CD4-positive, alpha-beta T cell treated with Interleukin-4 for 4 hours (primary cell): ENCODE results near the gene MORC2.

Experiments used
- DNase-seq: peaks from one replicate; pipeline ENCODE4 v3.0.0-alpha.2; 2020

Gene MORC2

DNA sequence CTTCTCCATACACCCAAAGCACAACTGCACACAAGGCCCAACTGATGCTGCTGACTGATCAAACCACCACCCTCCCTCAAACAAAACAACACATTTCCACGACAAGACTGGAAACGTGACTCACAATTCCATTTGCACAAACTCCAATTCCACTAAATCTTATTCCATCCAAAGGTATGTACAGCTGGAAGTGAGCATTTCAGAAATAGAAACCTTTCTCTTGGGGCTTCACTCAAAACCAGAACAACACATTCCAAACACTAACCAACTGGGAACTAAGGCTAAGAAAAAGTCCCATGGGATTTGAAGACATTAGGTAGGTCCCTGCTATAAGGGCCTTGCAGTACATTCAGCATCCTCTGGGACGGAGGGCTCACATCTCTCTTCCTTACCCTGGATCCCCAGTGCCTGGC lies 19.6 kb downstream of the MORC2 start:
- no peak for DNase-seq

DNA sequence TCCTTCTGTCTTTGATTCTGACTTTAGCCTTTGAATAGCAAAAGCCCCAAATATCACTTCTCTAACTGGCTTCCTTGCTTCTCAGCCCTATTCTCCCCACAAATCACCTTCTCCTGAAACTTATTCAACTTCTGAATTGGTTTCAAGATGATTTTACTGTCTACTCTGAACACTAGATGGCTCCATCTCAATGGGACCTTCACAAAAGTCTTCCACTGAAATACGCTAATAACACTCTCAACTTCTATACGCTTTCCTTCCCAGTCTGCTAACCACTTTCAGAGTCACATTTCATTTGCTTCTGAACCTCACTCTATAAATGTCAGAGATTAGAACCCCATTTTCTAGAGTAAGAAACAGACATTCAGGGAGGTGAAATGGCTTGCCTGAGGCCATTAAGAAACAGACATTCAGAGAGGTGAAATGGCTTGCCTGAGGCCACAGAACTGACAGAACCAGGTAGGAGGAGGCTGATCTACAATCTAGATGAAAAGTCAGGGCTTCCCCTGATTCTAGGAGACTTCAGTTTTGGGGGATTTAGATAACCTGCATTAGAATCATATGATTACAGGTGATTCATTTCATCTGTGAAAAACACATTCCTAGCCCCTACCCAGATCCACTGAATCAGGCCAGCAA lies 20.6 kb downstream of the MORC2 start:
- DNase-seq: peak; percentile 52

DNA sequence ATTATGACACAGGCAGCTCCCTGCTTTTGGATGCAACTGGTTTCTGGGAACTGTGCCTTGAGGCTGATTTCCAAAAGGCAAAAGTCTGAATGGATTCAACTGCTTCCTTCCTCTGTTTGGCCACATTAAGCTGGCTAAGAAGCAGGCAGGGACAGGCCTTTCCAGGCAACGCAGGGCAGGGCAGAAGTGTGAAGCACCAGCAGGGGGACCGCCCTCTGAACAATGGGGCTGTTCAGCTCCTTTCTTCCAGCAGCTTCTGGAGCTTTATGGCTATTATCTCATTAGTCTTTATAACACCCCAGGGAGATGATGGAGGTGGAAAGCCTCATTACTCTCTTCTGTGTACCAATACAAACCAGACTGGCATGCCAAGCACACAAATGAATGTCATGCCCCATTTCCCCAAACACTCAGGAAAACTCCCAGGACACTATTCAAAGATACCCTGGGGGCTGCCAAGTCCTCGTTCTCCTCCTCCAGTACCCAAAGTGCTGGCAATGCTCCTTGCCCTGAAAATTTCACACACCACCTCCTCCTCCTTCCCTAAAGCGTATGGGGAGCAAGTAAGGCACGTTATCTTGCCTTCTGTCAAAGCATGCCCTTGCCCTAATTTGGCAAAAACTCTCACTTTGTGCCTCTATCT lies 21.3 kb downstream of the MORC2 start:
- no peak for DNase-seq

DNA sequence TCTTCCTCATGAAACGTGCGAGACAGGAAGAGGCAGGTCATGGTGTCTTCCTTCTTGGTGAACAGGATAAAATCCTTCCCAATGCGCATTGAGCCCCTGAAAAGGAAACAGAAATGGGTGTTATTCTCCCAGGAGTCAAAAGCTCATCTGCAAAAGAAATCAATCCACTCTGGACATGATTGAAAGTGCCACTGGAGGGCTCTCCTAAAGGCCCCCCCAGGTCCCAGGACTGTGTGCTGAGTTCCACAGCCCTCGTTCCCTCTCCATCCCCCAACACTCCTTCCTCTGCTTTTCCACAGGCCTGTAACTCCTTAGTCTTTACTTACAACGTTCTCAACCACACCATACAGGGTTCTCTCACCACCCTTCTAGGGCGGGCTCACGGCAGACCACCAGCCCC lies 22.2 kb downstream of the MORC2 start:
- DNase-seq: no peak

DNA sequence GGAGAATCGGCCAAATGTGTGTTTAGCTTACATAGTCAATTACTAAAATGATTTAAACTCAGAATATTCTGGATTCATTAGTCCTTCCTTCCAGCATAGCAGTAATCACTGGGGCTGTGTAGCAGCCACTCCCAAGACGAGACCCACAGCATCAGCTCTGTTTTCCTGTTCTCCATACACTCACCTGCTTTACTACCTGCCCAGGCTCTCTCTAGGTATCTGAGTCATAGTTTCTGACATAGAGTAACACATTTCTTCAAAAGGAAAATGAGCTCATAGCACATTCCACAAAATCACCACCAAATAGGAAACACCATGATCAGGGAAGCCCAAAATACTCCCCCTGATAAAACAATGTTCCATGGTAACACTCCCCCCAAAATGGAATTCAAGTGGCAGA lies 22.9 kb downstream of the MORC2 start:
- DNase-seq: no peak

DNA sequence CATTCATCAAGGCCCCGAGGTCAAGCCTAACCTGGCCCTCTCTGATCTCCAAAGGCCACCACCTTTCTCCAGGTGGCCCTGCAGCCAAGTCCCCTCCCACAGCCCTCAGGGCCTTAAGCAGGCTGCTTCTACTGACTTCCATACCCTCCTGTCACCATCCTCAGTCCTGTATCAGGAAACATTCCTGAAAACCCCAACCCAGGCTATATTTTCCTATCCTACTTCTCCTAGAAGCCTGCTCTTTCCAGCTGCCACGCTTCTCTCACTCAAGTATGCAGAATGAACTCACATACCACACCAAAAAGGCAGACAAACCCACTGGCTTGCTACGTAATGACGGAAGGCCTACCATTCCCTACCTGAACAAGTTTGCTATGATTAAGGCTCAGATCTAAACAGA lies 23.6 kb downstream of the MORC2 start:
- DNase-seq: no peak

DNA sequence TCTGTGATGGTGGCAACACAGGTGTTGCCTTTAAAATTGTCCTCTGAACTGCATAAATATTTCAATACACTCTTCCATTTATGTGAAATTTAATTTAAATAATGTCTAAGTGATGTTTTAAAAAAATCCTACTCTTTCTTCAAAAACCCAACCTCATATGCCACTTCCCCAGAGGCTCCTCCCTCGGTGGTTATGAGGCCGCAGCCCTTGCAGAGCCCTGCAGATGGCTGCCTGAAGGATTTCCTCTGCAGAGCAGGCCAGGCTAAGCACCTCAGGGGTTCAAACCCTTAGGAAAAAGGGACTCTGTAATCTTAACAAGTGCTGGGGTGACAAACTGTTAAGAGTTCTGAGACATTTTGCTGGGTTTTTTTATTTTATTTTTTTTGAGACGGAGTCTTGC lies 25.2 kb downstream of the MORC2 start:
- peak; percentile 67 for DNase-seq

DNA sequence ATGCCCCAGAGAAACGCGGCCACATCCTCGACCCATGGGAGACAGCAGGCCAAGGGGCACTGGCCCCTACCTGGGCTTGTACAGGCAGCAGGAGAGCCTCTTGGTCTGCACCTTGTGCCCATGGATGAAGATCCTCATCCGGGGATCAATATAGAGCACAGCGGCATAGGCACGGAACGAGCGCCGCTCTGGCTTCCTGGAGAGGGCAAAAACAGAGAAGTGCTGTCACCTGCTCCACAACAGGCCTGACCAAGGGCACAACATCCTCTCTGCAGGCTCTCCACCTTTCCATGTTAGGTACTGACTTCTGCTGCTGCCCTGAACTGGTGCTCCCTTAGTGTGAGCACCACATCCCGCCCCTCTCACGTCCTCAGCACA lies 27.2 kb downstream of the MORC2 start:
- peak; percentile 3 for DNase-seq

DNA sequence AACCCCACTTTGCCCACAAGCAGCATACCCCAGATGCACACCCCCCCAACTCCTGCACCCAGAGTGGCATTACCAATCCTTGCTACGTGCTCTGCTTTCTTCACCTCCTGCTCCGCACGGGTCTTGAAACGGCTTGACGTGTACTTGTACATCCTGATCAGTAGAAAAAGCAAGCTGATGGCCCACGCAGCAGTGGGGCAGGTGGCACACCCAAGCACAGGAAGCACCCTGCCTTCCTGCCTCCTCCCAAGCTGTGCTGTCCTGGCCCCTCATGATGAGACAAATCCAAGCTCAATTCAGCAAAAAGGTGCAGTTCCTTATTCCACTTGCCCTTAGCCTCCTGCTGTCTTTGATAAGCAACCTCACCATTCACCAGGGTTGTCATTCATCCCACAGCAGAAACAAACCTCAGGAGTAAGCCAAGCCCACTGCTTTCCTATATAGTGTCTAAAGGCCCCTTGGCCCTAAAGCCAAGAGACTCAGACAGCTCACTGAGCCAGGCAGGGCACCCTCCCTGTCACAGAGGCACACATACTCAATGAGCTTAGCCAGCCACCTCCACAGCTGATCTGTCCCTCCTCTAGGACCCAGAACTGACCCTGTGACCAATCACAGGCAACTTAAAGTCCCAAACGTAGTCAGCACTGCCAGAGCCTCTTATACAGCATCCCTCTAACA lies 27.8 kb downstream of the MORC2 start:
- DNase-seq: peak; percentile 47

DNA sequence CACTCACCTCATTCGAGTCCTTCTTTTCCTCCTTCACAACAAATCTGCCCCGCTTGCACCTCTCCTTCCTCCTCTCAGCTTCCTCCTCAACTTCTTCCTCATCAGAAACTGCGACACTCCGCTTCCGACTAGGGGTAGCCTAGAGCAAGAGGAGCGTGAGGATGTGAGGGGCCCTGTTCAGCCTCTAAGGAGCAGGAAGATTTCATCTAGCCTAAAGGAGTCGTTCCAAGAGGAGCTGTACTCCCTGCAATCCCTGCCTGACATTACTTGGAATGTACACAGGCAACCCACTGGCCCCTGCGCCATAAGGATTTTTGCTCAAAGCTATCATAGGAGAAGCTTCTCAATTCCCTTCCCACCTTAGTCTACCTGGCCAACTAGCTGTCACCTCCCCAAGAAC lies 34.5 kb downstream of the MORC2 start:
- DNase-seq: no peak

DNA sequence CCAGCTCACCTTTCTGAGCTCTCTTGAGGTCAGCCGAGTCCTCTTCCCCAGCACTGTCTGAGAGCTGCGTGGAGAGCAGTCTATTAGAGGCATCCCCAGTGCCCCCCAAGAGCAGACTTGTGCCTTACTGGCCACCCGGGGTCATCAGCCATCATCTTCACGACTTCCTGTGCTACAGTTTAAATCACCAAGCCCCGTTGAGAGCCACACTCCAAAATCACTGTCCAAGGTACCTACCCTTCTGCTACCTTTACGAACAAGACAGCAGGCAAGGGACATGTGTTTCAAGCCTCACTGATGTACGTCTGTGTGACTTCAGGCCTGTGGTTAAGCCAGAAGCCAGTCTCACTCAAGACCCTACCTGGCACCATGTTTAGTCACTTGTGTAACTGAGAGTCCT lies 35.1 kb downstream of the MORC2 start:
- DNase-seq: no peak

DNA sequence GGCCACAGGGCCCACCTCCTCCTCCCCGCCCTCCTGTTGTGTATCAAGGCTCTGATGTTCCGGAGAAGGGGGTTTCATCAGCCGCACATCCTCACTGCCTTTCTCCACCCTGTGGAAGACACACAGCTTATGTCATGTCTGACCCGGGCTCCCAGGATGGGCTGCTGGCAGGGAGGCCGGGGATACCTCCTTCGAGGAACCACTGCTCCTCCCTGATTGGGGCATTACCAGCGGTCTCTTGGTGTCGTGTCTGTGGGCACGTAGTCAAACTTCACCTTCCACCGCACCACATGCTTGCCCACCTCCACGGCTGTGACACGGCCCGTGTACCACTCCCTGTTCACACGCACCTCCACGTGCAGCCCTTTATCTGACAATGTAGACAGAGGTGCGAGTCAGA lies 35.9 kb downstream of the MORC2 start:
- DNase-seq: no peak

DNA sequence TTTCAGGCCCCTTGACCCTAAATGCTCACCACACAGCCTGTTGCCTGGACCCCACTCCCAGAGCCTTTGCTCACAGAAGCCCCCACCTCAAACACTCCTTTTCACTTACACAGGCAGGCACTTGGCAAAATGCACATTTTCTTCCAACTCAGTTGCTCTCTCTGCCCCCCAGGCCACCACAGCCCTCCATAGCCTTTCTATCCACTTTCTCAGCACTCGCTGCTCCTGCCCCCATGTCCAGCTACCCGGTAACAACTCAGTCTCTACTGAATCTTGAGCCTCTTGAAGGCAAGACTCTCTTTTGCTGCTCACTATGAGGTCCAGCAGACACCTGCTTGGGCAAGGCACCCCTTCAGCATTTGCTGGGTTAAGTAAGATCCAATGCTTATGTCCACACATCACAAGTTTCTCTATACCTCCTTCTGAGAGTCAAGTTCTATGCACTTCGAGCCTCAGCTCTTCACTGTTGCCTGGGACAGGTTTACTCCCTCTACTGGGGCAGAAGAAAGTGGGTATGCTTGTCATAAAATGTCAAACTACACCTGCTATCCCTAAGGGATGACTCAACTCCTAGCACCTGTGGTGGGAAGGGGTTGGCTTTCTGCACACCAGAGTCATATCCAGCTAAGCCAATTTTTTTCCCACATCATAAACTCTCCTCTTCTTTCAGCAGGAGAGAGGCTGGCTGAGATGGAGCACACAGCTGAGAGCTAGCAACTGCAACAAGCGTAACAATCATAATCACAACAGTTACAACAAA lies 36.9 kb downstream of the MORC2 start:
- DNase-seq: no peak

DNA sequence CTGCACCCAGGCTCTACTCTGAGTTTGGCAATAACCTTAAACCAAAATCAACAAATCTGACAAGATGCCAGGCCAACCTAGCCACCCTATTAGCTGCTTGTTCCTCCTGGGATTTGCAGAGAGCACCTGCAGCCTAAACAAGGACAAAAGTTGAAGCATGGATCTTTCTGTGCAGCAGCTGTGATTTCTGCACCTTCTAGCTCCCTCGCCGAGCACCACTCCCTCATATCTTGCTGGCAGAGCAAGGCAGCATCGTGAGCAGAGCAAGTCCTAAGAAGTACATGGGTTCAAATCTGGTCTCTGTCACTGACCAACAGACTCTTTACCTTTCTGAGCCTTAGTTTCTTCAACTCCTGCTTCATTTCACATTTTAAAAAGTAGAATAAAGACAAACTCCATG lies 38.3 kb downstream of the MORC2 start:
- DNase-seq: no peak

DNA sequence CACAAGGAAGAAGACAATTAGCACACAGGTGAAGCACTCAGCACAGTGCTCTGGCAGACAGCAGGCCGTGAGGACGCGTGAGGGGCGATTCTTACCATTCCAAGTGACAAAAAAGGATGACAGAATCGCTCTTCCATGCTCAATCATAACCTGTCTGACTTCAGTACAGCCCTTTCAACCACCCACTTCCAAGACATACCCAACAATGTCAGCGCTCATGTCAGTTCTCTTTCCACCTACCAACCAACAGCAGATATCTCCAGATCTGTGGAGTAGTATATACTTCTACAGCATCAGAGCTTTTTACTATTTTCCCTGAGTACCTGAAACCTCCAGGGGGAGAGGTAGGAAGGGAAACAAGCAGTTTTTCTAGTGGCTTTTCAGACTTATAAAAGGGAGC lies 40.2 kb downstream of the MORC2 start:
- DNase-seq: no peak

DNA sequence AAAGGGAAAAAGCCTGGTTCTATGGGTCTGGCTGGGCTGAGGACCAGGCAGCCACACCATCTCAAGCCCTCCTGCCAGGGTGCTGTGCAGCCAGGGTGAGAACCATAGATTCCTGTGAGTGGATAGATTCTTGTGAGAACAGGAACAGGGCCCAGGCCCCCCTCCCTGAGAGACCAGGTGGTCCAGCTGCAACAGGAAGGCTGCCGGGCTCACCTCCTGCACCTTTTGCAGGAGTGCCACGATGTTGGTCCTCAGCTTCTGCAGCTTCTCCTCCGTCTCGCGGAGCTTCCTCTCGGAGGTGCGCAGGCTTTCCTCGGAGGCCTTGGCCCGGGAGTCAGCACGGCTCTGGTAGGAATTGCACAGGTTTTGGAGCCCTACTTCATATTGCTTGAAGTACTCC lies 40.8 kb downstream of the MORC2 start:
- DNase-seq: no peak

DNA sequence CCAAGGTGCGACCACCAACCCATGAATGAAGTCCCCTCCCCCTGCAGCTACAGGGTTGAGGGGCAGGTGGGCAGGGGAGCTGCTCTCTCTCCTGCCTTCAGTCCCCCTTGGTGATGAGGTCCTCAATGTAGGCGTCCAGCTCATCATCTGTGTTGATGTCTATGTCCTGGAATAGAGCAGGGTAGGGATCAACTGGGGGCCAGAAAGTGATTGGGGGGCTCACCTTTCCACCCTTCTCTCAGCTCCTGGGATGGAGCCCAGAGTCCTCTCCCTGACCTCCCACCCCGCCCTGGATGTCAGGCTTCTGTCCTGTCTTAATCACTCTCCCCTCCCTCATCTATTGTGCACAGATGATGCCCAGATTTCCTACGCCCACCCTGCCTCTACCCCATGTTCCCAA lies 41.9 kb downstream of the MORC2 start:
- DNase-seq: no peak

DNA sequence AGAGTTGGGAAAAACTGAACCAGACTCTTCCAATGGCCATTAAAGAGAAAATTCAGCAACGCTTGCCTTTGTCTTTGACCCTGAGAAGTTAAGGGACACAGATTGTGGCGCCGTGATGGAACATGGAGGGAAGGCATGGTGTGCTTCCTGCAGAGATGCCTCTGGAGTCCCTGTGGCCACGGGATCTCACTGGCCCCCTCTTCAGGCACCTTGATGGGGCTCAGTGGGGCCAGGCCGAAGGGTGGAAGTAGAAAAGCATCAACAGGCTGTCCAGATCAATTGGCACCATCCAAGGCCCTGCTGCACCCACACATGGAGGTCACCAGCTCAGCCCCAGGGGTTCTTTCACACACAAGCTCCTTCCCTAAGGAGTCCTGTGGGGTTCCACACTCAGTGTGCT lies 42.9 kb downstream of the MORC2 start:
- no peak for DNase-seq

DNA sequence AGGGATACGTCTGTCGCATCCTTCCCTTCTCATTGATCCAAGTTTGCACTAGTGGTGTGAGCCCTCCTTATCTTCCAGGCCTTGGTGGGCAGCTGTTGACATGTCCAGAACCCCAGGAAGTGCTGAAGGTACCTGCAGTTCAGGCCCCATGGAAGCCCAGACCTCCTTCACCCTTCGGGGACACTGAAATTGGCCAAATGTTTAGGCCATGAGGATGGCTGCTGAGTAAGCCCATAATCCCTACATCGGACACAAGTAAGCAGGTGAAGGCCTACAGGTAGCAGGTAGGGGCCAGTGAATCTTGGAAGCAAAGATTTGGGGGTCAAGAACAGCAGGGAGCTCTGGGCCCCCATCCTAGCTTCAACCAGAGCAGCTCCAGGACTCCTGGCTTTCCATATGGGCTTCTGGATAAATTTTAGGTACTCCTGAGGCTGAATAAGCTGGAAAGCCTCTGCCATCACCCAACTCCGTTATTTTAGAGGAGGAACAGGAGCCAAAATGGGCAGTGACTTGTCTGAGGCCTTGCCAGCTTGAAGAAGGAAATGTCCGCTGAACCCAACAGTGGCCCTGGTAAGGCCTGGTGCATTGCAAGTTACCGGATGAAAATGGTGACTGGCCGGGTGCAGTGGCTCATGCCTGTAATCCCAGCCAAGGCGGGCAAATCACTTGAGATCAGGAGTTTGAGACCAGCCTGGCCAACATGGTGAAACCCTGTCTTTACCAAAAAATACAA lies 45.2 kb downstream of the MORC2 start:
- DNase-seq: no peak

DNA sequence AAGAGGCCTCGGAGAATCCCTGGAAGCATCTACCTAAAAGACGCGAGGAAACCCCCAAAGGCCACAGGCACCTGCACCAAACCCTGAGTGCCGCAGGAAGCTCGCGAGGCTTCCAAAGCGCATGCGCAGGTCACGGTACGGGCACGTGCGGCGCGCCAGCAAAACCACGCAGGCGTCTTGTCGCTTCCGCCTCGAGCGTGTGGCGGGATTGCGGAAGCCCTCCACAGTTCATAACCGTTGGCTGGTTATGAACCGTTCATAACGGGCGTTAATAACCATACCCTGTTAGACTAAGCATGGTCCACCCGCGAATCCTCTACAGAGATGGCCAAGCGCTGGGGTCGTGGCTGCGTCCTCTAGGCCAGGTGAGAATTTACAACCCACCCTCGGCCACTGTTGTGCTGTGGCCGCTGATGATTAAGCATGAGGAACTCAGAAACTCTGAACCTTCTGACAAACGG lies 46.4 kb downstream of the MORC2 start:
- peak; percentile 87 for DNase-seq

DNA sequence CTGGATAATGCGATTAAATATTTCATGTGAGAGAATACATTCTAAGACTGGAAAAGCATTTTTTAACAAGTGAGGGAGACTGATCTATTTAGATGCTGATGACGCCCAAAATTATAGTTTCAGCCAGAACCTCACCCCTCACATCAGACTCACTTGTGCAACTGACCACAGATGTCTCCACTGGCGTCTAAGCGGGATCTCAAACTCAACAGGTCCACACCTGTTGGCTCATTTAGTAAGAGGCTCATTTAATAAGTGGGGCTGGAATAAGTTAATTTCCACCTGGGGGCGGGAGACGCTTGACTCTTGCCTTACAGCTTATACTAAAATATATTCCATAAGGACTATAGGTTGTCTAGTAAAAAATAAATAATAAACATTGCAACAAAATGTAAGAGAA lies 47.5 kb downstream of the MORC2 start:
- no peak for DNase-seq

DNA sequence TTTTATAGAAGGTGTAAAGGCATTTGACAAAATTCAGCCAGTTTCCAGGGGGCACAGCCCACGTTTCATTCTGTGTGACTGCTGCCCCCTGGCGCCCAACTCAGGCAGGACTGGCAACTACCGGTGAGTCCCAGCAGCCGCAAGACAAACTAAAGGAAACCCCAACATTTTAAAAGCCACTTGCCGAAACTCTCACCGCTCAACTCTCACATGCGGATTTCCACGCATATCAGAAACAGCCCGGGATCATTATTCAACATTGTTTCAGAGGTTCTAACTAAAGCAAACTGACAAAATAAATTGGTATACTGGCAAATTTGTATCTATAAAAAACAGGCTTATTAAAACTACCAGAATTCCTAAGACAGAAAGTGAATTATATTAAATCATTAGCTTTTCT lies 48.2 kb downstream of the MORC2 start:
- peak; percentile 78 for DNase-seq

DNA sequence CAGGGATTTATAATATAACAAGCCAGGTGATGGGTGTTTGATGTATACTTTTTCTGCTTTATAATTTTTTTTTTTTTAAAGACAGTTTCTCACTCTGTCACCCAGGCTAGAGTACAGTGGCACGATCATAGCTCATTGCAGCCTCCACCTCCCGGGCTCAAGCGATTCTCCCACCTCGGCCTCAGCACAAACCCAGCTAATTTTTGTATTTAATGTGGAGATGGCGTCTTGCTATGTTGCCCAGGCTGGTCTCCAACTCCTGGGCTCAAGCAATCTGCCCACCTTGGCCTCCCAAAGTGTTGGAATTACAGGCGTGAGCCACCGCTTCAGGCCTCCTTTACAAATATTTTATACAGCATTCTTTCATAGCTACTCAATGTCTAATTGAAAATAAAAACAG lies 48.6 kb downstream of the MORC2 start:
- no peak for DNase-seq
